Tibial artery (tissue), 4 donors: ENCODE measurements around the gene RTL10.

Source experiments
- DNase-seq, 2 donors: peaks; one replicate each; pipeline ENCODE4 v3.0.0-alpha.2; 2019
- H3K27ac ChIP-seq, 2 donors: fragments of 200-600 bp; sonication (generic) in 1 of 2; 1 replicate in 1 of 2; 2 replicates in 1 of 2; pipeline ENCODE4 v1.5.1; 2018 to 2019; ENCODE audit warnings: mild to moderate bottlenecking in 1 of 2
- H3K27me3 ChIP-seq, 2 donors: fragments of 200-600 bp; sonication (generic) in 1 of 2; one replicate each; pipeline versions ENCODE4 v1.5.1 to v1.6.0; 2016 to 2019
- H3K36me3 ChIP-seq, 3 donors: fragments of 200-600 bp; sonication (generic) in 2 of 3; one replicate each; pipeline ENCODE4 v1.5.1; 2016 to 2019; ENCODE audit warnings: mild to moderate bottlenecking in 2 of 3
- H3K4me1 ChIP-seq, 4 donors: fragments of 200-600 bp; sonication (generic) in 2 of 4; 1 replicate in 3 of 4; 2 replicates in 1 of 4; pipeline ENCODE4 v1.5.1; 2016 to 2019
- H3K4me3 ChIP-seq, 2 donors: fragments of 200-600 bp; sonication (generic) in 1 of 2; 1 replicate in 1 of 2; 2 replicates in 1 of 2; pipeline ENCODE4 v1.5.1; 2018 to 2019; ENCODE audit warnings: mild to moderate bottlenecking in 2 of 2
- H3K9me3 ChIP-seq, 3 donors: fragments of 200-600 bp; sonication (generic) in 1 of 3; one replicate each; pipeline ENCODE4 v1.5.1; 2016 to 2019
- intact Hi-C: fragments of 100-400 bp; cut with DNase I; formaldehyde crosslinking; loops from one replicate; pipeline ENCODE4 v1.15.0; 2023; ENCODE audit warnings: low total_unique reads
- TF ChIP-seq, protein P1 (sequence below), 2 experiments: fragments of 200-600 bp in 1 of 2; fragments of 450-650 bp in 1 of 2; IDR thresholded peaks; one replicate each; pipeline ENCODE4 v1.5.1; 2017 to 2019; ENCODE audit warnings: antibody characterized with exemption in 2 of 2, mild to moderate bottlenecking in 1 of 2, moderate library complexity in 1 of 2

RTL10 gene

DNA sequence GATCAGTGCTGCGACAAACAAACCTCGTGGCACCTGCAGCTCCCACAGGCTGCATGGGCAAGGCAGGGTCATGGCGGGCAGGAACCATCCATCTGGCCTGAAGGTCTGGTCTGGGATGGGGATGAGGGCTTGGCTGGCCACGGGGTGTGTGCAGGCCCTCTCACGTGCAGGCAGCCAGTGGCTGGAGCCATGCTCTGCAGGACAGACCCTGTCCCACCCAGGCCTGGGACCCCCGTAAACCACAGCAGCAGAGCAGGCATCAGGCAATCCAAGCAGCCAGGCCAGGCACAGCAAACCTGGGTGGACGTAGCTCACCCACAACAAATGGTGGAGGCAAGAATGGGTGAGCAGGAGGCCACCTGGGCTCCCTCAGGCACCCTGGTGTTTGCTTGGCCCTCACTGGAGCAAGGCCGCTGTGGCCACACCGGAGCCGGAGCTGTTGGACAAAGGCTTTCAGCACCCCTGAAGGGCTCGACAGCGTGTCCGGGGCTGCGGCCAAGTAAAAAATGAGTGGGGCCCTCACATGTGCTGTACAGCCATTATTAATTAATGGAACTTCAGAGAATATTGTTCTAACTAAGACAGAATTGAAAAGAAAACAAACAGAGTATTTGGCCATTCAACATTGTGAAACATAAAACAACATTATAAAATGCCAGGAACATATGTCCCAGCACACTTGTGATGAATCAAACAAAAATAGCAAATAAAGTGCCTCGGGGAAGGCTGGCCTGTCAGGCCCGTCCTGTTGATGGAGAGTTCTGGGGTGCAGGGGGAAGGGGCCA is 24.0 kb upstream of the RTL10 start:
- intact Hi-C loops = no loop called here
- Histone ChIP-seq H3K27ac (no peak overlapping the region), H3K27me3 (no peaks in the 10 kb centered on the region), H3K4me3 (no peak overlapping the region), H3K9me3 (no peaks in the 10 kb centered on the region), H3K36me3 (peaks cover 3 to 63% (median 25%) of the 10 kb centered on the region in 3 donors), H3K4me1 (peaks cover 0 to 34% (median 26%) of the 10 kb centered on the region in 4 donors)
- TF ChIP-seq, protein P1, sequence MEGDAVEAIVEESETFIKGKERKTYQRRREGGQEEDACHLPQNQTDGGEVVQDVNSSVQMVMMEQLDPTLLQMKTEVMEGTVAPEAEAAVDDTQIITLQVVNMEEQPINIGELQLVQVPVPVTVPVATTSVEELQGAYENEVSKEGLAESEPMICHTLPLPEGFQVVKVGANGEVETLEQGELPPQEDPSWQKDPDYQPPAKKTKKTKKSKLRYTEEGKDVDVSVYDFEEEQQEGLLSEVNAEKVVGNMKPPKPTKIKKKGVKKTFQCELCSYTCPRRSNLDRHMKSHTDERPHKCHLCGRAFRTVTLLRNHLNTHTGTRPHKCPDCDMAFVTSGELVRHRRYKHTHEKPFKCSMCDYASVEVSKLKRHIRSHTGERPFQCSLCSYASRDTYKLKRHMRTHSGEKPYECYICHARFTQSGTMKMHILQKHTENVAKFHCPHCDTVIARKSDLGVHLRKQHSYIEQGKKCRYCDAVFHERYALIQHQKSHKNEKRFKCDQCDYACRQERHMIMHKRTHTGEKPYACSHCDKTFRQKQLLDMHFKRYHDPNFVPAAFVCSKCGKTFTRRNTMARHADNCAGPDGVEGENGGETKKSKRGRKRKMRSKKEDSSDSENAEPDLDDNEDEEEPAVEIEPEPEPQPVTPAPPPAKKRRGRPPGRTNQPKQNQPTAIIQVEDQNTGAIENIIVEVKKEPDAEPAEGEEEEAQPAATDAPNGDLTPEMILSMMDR (IDR thresholded peaks at IDR 0.05) = no peak
- DNase-seq = peak; percentile 9 to 44

DNA sequence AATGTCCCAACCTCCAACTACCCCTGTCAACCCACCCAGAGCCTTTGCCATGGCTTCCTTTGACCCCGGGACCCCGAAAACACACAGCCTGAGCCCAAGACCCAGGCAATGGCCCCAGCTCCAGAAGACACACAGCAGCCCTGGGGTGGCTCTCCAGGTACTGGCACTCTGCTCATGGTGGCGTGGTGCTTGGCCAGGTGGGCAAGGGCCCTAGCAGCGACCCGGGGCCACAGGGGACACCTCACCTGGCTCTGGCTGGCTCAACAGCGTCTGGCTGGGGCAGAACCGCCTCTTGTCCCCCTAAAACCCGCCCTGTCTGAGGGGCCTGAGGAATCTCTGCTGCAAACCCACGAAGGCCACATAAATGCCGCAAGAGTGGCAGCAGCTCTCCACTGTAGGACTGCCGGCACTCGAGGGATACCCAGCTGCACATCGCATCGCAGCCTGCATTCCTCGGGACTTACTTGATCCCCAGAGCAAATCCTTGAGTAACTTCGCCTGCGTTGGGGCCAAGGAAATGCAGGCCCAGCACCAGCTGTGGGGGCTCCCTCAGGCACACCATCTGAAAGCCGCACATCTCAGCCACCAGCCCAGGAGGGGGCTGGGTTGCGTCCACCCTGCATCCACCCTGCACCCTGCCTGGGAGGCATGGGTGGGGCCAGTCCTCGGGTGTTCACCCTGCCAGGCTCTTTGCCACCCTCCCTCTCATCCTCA is 23.1 kb upstream of the RTL10 start:
- Histone ChIP-seq H3K36me3 (peaks cover 1 to 58% (median 19%) of the 10 kb centered on the region in 3 donors), H3K4me3 (no peak overlapping the region), H3K27ac (no peak overlapping the region), H3K4me1 (peaks cover 0 to 34% (median 29%) of the 10 kb centered on the region in 4 donors), H3K27me3 (no peaks in the 10 kb centered on the region), H3K9me3 (no peaks in the 10 kb centered on the region)
- intact Hi-C loops = no loop called here
- TF ChIP-seq, protein P1 (IDR thresholded peaks at IDR 0.05) = no peak
- DNase-seq = peak in 1 of 2 donors; percentile 12

DNA sequence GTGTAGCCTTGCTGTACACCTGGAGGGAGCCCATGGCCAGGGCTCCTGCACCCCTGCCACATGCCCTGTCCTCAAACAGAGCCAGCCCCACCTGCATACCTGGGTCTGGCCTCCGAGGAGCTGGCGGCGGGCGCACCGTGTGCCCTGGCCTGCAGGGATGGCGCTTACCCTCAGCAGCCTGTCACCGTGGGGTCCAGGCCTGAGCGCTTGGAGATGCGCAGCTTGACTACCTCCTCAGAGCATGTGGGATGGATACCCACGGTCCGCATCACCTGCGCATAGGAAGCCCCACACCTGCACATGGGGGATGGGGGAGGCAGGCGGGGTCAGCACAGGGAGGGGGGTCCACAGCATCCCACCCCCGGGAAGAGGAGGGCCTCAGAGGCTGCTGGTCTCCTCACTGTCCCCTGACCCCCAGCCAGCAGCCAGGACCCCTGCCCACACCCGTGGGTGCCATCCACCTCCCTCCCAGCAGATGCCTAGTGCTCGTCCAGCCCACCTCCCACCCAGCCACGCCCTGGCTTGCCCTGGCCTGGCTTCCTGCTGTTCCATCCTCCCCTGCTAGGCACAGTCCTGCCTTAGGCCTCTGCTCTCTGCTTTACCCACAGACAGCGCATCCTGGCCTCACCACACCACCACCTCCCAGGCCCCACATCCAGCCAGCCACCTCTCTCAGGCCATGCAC is 22.4 kb upstream of the RTL10 start:
- Histone ChIP-seq H3K36me3 (peaks cover 0 to 55% (median 18%) of the 10 kb centered on the region in 3 donors), H3K4me3 (no peak overlapping the region), H3K9me3 (no peaks in the 10 kb centered on the region), H3K4me1 (peaks cover 0 to 34% (median 28%) of the 10 kb centered on the region in 4 donors), H3K27me3 (no peaks in the 10 kb centered on the region), H3K27ac (no peak overlapping the region)
- TF ChIP-seq, protein P1 (IDR thresholded peaks at IDR 0.05) = no peak
- intact Hi-C loops = no loop called here
- peak; percentile 11 to 56 for DNase-seq

DNA sequence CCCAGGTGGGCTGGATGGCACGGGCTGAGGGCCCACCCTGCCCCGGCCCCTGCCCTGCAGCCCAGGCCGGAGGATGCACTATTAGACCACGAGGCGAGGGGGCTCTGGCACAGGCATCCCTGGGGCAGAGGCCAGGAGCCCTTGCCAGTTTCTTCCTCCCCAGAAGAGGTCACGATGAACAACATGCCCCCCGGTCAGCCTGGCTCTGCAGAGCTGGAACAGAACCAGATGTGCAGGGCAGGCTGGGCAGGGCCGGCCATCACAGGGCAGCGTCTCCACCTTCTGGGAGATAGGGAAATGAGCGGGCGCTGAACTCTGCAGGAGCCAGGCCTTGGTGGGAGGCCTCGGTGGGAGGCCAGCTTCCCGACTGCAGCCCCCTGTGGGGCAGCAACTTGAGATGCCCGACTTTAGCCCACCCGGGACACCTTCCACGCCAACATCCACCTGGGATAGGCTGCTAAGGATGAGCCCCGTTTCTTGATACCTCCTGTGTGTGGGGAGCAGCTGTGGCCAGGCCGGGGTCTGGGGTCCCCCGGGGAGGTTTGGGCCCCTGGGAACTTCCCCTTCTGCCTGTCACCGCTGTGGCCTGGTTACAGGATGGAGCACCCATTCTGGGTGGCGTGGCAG is 21.8 kb upstream of the RTL10 start:
- no peaks in the 10 kb centered on the region for H3K27me3 ChIP-seq
- H3K4me1 ChIP-seq = peaks cover 0 to 28% (median 22%) of the 10 kb centered on the region in 4 donors
- intact Hi-C loops = no loop called here
- TF ChIP-seq, protein P1 (IDR thresholded peaks at IDR 0.05) = no peak
- no peak overlapping the region for H3K4me3 ChIP-seq
- H3K27ac ChIP-seq = no peak overlapping the region
- peak in 1 of 2 donors; percentile 24 for DNase-seq
- H3K9me3 ChIP-seq = no peaks in the 10 kb centered on the region
- H3K36me3 ChIP-seq = peaks cover 0 to 55% (median 18%) of the 10 kb centered on the region in 3 donors
